ENCODE measurements around the gene CGNL1. TPM values are rescaled to one million over a fixed set of nuclear protein-coding genes. Genes with fewer than 3 reads are reported as not detected.

Gene CGNL1
- total and polyA plus RNA-seq, 5 experiments from 2014 or later: not detected

DNA sequence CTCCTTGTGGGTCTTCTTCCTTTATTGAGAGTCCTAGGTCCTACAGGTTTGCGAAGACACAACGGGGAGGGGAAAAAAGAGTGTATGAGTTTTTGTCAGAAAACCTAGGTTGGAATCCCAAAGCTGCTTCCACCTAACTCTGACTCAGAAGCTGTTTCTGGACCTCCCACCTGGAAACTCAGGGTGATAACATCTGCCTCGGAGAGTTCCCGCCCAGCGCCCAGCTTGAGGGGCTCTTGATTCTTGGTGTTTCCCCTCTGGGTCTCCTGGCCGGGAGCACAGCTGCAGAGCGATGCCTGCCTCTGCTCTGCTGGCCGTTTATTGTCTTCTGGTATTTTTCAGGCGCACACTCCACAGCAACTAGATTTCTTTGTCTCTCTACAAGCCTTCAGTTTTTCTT is 162.5 kb downstream of the CGNL1 start:
- Mint-ChIP-seq H3K27ac (peak overlapping the region in 1 of 10 donors; percentile 41), H3K9me3 (peaks cover 0 to 11% (median 1%) of the 10 kb centered on the region in 9 donors), H3K4me1 (no peaks in the 10 kb centered on the region), H3K36me3 (no peaks in the 10 kb centered on the region), H3K27me3 (peaks cover 0 to 24% (median 11%) of the 10 kb centered on the region in 5 donors), H3K4me3 (no peak overlapping the region)
- ATAC-seq (no peak), DNase-seq (no peak)
- POLR2A ChIA-PET: no interaction called here

DNA sequence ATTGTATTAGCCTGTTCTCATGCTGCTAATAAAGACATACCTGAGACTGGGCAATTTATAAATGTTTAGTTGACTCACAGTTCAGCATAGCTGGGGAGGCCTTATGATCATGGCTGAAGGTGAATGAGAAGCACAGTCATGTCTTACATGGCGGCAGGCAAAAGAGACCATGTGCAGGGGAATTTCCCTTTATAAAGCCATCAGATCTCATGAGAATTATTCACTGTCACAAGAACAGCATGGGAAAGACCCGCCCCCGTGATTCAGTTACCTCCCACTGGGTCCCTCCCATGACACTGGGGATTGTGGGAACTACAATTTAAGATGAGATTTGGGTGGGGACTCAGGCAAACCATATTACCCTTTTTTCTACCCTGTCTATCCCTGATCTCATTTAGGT is 163.9 kb downstream of the CGNL1 start:
- no peak for ATAC-seq
- peaks cover 0 to 24% (median 11%) of the 10 kb centered on the region in 5 donors for H3K27me3 Mint-ChIP-seq
- H3K4me3 Mint-ChIP-seq: no peak overlapping the region
- H3K27ac Mint-ChIP-seq: no peak overlapping the region
- peaks cover 0 to 7% (median under 1%) of the 10 kb centered on the region in 9 donors for H3K9me3 Mint-ChIP-seq
- H3K36me3 Mint-ChIP-seq: no peaks in the 10 kb centered on the region
- no peaks in the 10 kb centered on the region for H3K4me1 Mint-ChIP-seq
- POLR2A ChIA-PET: no interaction called here
- DNase-seq: no peak

DNA sequence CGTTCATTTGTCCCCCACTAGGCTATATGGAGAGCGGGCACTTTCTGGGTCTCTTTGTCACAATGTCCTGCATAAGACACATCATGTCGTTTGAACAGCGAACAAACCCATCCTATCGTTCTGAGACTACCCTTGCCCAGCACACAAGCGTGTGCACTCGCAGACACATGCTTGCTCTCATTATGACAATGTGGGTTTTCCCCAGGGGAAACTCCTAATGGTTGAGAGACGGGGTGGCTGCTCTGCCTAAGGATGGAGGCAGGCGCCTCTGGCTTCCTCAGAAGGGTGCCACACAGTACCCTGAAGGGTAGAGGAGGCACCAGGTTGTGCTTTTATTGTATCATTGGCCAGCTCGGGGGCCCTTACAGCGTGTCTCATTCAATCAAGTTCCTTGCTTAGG is 164.4 kb downstream of the CGNL1 start:
- Mint-ChIP-seq H3K4me1 (no peaks in the 10 kb centered on the region), H3K27me3 (peaks cover 0 to 24% (median 8%) of the 10 kb centered on the region in 5 donors), H3K9me3 (peaks cover 0 to 6% (median 0%) of the 10 kb centered on the region in 9 donors), H3K36me3 (no peaks in the 10 kb centered on the region), H3K27ac (no peak overlapping the region), H3K4me3 (no peak overlapping the region)
- DNase-seq (no peak), ATAC-seq (no peak)
- POLR2A ChIA-PET: no interaction called here

DNA sequence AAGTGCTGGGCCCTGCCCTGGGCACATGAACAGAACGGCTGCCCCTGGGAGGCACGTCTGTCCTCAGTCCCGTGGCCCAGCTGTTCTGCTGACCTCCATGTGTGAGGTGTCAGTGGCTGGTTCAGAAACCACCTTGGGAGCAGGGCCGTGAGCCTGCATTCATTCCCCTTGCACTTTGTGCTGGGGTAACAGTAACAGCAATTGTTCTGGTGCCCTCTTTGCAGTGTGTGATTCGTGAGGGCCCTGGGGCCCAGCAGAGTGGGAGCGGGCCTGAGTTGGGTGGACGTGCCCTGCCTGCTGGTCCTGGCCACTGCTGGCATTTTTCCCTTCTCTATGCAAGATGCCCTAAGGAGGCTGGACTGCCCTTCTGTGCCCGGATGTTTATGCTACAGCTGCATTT is 165.0 kb downstream of the CGNL1 start:
- POLR2A ChIA-PET: no interaction called here
- Mint-ChIP-seq H3K4me3 (no peak overlapping the region), H3K36me3 (no peaks in the 10 kb centered on the region), H3K27ac (no peak overlapping the region), H3K27me3 (peaks cover 0 to 24% (median 8%) of the 10 kb centered on the region in 5 donors), H3K4me1 (no peaks in the 10 kb centered on the region), H3K9me3 (peaks cover 0 to 1% (median 0%) of the 10 kb centered on the region in 9 donors)
- DNase-seq (no peak), ATAC-seq (no peak)

DNA sequence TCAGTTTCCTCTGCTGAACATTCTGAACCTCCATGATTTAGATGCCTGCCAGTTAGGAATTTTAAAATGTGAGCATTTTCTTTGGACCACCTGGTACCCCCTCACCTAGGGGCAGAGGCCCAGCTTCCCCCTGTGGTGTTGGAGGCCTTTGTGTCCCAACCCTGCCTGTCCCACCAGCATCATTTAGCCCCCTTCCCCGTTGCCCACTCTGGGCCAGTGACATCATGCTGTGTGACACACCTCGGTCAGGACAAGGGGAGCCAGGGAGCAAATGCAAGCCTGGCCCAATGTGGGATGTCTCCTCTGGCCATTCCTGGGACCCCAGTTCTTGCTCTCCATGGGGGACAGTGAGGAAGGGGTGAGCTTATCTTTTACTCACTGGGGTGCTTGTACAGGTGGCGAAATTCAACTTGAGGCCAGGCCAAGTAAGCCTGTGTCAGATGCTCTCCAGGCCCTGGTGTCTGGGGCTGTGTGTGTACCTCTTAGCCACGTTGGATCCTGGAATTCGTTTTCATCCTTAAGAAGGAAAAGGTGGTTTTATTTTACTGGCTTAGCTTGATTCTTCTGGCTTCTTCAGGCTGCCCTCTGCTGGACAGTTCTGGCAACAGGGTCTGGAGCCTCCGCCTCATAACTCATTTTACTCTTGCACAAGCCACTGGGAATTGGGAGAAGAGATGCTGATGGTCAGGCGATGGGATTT is 165.7 kb downstream of the CGNL1 start:
- POLR2A ChIA-PET: no interaction called here
- peaks cover 0 to 24% (median 8%) of the 10 kb centered on the region in 5 donors for H3K27me3 Mint-ChIP-seq
- ATAC-seq (no peak), DNase-seq (peak in 1 of 10 donors; percentile 7)
- no peak overlapping the region for H3K4me3 Mint-ChIP-seq
- no peak overlapping the region for H3K27ac Mint-ChIP-seq
- no peaks in the 10 kb centered on the region for H3K36me3 Mint-ChIP-seq
- H3K9me3 Mint-ChIP-seq: no peaks in the 10 kb centered on the region
- H3K4me1 Mint-ChIP-seq: no peaks in the 10 kb centered on the region

DNA sequence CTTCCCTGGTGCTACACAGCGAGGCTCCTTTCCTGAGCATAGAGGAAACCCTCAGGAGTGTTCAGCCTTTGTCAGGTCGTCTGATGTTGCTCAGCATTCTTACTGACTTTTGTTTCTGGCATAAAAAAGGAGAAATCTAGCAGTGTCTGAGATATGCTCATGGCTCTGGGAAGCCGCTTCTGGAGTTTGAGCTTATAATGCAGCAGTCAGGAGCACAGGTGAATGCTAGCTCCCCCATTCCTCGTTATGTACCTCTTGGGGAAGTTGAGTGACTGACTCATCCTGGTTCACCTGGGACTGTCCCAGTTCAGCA is 166.2 kb downstream of the CGNL1 start:
- POLR2A ChIA-PET: no interaction called here

DNA sequence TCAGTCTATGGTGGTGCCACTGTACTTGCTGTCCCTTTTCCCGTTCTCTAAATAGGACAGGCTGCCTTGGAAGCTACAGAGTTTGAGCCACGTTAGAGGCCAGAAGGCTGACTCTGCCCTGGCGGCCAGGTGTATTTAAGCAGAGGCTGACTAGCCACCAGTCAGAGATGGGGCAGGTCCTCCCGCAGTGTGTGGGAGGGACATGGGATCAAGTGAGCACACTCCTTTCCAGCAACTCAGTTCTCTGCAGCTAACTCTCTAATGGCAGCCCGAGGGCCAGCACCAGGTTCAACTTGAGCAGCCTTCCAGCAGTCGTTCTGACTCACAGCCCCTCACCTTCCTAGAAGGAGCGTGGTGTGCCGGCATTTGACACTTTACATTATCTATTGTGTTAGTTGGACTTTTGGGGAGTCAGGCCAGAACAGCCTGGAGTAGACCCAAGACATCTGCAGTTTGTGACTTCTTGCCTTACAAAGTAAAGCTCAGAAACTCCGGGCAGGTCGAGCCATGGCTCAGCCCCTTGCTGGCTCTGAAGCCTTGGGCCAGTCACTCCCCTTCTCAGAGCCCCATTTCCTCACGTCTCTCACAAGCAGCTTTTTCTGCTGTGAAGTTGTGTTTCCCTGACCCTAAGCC is 168.7 kb downstream of the CGNL1 start:
- DNase-seq (no peak), ATAC-seq (no peak)
- H3K4me1 Mint-ChIP-seq: no peaks in the 10 kb centered on the region
- H3K27me3 Mint-ChIP-seq: peaks cover 0 to 17% (median 4%) of the 10 kb centered on the region in 5 donors
- POLR2A ChIA-PET: no interaction called here
- H3K4me3 Mint-ChIP-seq: no peak overlapping the region
- H3K36me3 Mint-ChIP-seq: no peaks in the 10 kb centered on the region
- no peaks in the 10 kb centered on the region for H3K9me3 Mint-ChIP-seq
- no peak overlapping the region for H3K27ac Mint-ChIP-seq

More for the DNA sequence above, 166.2 kb downstream of the CGNL1 start:
- DNase-seq: no peak
- Mint-ChIP-seq H3K9me3 (no peaks in the 10 kb centered on the region), H3K4me3 (no peak overlapping the region), H3K36me3 (no peaks in the 10 kb centered on the region), H3K27me3 (peaks cover 0 to 24% (median 8%) of the 10 kb centered on the region in 5 donors), H3K4me1 (no peaks in the 10 kb centered on the region), H3K27ac (no peak overlapping the region)
- ATAC-seq: no peak

DNA sequence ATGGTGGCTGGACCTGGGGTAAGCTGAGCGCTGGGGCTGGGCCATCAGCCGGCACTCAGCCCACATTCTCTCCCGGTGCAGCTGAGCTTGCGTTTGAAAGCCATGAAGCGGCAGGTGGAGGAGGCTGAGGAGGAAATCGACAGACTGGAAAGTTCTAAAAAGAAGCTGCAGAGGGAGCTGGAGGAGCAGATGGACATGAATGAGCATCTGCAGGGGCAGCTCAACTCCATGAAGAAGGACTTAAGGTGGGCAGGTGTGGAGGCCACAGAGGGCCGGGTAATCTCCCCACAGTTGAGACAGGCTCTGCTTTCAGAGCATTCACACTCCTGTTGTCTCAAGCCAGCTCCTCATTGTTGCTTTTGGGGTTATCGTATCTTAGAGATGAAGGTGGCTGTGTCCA is 169.7 kb downstream of the CGNL1 start:
- ATAC-seq: no peak
- Mint-ChIP-seq H3K4me1 (no peaks in the 10 kb centered on the region), H3K9me3 (no peaks in the 10 kb centered on the region), H3K4me3 (no peak overlapping the region), H3K36me3 (no peaks in the 10 kb centered on the region), H3K27ac (peak overlapping the region in 1 of 10 donors; percentile 86), H3K27me3 (peaks cover 0 to 11% (median 0%) of the 10 kb centered on the region in 5 donors)
- POLR2A ChIA-PET: no interaction called here
- DNase-seq: no peak

DNA sequence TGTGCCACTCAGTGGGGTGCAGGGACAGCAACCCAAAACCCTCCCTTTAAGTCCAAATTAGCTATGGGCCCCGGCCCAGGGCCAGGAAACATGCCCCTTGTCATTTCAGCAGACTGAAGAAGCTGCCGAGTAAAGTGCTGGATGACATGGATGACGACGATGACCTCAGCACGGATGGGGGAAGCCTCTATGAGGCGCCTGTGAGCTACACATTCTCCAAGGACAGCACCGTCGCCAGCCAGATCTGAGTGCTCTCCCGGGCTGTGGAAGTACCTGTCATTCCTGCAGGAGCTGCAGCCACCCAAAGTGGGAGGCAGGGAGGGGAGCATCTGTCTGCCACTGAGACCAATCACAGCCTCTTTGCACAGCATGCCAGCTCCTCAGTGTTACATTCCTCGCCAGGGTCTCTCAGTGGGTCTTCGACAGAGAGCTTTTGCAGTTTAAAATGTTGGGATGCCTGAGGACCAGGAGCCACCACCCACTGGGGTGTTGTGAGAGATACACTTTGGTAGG is 171.0 kb downstream of the CGNL1 start:
- ATAC-seq (no peak), DNase-seq (no peak)
- H3K4me3 Mint-ChIP-seq: no peak overlapping the region
- POLR2A ChIA-PET: no interaction called here
- H3K4me1 Mint-ChIP-seq: no peaks in the 10 kb centered on the region
- H3K27me3 Mint-ChIP-seq: peaks cover 0 to 15% (median 0%) of the 10 kb centered on the region in 5 donors
- H3K9me3 Mint-ChIP-seq: no peaks in the 10 kb centered on the region
- H3K27ac Mint-ChIP-seq: no peak overlapping the region
- H3K36me3 Mint-ChIP-seq: no peaks in the 10 kb centered on the region

DNA sequence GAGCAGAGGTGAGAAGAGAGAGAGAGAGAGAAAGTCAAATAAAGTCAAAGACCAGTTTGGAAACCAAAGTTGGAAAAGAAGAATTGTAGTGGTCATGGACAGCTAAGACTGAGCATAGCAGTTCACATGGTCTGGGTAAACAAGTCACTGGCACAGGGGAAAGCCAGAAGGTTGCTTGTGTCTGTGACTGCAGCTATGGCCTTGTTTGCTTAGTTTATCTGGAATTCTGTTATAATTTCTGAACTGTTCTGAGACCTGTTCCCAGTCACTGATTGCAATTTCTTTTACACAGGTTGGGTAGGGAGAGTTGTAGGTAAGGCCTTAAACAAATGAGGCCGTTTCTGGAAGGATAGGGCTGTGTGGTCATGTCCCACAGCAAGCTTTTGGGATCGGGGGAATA is 172.0 kb downstream of the CGNL1 start:
- DNase-seq: no peak
- POLR2A ChIA-PET: no interaction called here
- no peaks in the 10 kb centered on the region for H3K36me3 Mint-ChIP-seq
- H3K27me3 Mint-ChIP-seq: peaks cover 0 to 11% (median 0%) of the 10 kb centered on the region in 5 donors
- H3K4me3 Mint-ChIP-seq: no peak overlapping the region
- ATAC-seq: no peak
- H3K9me3 Mint-ChIP-seq: no peaks in the 10 kb centered on the region
- no peaks in the 10 kb centered on the region for H3K4me1 Mint-ChIP-seq
- H3K27ac Mint-ChIP-seq: no peak overlapping the region

DNA sequence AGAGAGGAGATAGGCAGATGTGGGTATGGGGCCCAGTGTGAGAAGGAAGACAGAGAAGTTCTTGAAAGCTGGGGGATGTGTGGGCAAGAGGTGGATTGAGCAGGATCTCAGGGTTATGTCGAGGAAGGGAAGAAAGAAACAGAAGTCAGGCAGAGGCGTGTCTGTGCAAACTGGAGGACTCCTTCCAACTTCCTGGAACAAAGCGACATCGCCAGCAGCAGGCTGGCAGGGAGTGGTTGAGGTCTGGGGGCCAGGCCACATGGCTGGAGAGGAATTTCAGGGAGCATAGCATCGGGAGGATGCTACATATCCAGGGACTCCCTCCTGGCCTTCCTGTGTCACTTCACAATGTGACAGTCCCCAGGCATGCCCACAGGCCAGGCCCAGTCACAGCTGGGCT is 172.5 kb downstream of the CGNL1 start:
- POLR2A ChIA-PET: no interaction called here
- H3K9me3 Mint-ChIP-seq: no peaks in the 10 kb centered on the region
- peaks cover 0 to 11% (median 0%) of the 10 kb centered on the region in 5 donors for H3K27me3 Mint-ChIP-seq
- no peak overlapping the region for H3K27ac Mint-ChIP-seq
- H3K4me3 Mint-ChIP-seq: no peak overlapping the region
- no peaks in the 10 kb centered on the region for H3K36me3 Mint-ChIP-seq
- ATAC-seq: no peak
- no peak for DNase-seq
- H3K4me1 Mint-ChIP-seq: no peaks in the 10 kb centered on the region

DNA sequence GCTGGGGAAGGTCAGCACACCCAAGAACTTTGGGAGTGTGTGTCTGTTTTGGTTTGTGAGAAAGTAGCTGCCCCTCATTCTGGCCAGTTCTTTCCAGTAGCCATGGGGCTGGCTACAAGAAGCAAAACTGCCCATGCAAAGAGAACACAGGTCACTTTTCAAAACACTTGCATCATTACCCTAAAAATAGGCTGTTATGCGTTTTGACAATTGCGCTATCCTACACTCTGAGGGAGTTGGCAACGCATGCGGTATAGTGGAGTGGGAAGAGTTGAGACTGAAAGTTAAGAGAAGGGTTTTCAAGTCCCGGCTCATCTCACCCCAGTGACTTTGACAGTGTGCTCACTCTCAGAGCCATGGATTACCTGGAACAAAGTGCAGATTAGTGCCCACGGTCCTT is 173.6 kb downstream of the CGNL1 start:
- no peaks in the 10 kb centered on the region for H3K9me3 Mint-ChIP-seq
- H3K4me3 Mint-ChIP-seq: no peak overlapping the region
- POLR2A ChIA-PET: no interaction called here
- no peaks in the 10 kb centered on the region for H3K4me1 Mint-ChIP-seq
- no peaks in the 10 kb centered on the region for H3K36me3 Mint-ChIP-seq
- H3K27ac Mint-ChIP-seq: no peak overlapping the region
- DNase-seq: no peak
- H3K27me3 Mint-ChIP-seq: peaks cover 0 to 8% (median 0%) of the 10 kb centered on the region in 5 donors
- ATAC-seq: no peak

DNA sequence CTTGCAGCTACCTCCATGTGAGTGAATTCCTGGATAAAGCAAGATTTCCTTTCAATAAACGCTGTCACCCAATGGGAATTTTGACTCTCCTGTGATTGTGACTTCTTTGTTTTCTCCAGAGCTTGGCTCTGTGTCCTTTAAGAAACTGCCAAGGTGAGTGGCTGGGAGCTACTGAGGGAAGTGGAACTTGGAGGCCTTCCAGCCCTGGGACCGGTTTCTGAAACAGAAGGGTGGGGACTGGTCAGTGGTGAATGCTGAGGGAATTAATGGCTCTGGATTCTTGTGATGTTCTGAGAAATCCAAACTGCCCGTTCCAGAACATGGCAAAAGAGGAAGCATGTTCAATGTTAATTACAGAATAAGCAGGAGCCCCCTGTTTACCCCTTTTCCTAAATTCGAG is 174.3 kb downstream of the CGNL1 start:
- Mint-ChIP-seq H3K4me3 (no peak overlapping the region), H3K36me3 (no peaks in the 10 kb centered on the region), H3K9me3 (no peaks in the 10 kb centered on the region), H3K27ac (no peak overlapping the region), H3K27me3 (peaks cover 0 to 8% (median 0%) of the 10 kb centered on the region in 5 donors), H3K4me1 (no peaks in the 10 kb centered on the region)
- POLR2A ChIA-PET: no interaction called here
- DNase-seq: no peak
- ATAC-seq: no peak

Measured in naive thymus-derived CD8-positive, alpha-beta T cell (primary cell).